ENCODE measurements around the gene CYBA. TPM values are rescaled to one million over a fixed set of nuclear protein-coding genes. Genes with fewer than 3 reads are reported as not detected.

The CYBA gene
- 363 and 525 TPM in 2 replicates for total RNA-seq

DNA sequence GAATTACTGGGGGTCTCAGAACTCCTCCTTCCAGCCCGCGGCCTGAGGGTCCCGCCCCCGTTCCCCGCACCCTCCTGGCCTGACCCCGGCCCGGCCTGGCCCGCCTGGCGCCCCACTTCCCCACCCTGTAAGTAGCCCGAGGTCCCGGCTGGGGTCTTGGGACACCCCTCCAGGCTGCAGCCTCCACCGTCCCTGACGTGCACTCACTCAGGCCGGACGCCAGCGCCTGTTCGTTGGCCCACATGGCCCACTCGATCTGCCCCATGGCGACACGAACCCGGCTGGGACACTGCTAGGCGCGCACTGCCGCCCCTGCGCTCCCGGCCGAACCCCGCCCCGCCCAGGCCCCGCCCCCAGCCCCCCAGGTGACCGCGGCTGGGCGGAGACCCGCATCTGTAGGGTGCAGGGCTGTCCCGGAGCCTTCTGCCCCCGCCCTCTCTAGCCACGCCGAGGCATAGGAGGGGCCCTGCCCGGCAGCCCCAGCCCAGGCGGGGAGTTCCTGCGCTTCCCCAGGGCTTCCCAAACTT, at the start of gene CYBA:
CYBA (minus strand) TSS at position 305 of the 527 bp plus-strand sequence; CDS start at position 265, 40 bp downstream.
- DNase-seq (ENCODE audit: extremely low read depth, low read depth, low spot score) = no peak

DNA sequence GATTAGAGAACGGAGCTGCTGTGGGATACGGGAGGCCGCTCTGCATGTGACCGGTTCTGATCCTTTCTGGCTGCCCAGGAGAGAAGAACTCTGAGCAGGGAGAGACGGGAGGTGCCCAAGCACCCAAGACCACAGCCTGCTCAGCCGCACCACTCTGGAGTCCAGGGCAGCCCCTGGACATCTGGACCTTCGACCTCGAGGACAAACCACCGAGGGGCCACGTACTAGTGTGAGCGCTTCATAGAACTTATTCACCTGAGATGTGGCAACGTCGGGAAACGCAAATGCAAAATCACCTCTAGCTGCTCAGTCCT, 49.4 kb upstream of the CYBA start:
- DNase-seq (ENCODE audit: extremely low read depth, low read depth, low spot score) = no peak

DNA sequence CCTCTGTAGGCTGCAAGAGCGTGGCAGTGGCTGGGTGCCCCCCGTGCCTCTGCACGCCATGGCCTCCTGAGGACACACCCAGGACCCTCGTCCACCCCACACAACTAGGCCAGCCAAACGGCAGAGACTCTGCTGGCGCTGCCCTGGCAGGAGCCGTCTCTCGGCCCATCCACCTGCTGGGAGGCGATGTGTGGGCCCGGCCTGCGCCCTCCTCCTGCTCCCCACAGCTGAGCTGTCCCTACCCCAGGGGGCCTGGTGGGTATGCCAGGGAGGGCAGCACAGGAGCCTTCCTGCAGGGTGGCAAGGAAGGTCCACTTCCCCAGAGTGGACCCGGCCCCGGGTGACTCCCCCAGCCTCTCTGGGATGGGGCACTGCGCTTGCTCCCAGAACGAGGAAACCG, 48.3 kb upstream of the CYBA start:
- DNase-seq (ENCODE audit: extremely low read depth, low read depth, low spot score) = no peak

DNA sequence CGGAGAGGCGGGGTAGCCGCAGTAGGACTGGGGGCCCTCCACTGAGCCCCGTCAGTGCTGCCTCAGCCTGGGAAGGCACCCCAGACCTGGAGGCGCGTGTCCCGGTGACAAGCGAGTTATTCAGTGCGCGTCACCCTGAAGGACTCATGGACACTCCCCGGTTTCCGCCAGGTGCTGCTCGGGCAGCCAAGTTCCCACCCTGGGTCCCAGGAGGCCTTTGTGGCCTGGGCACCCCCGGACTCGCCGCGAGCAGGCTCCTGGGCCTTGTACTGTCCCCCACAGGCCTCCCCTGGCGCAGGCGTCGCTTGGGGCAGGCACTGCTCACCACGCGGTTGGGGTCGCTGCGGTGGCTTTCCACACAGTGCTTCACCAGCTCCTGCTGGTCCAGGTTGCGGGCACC, 47.8 kb upstream of the CYBA start:
- no peak for DNase-seq (ENCODE audit: extremely low read depth, low read depth, low spot score)

DNA sequence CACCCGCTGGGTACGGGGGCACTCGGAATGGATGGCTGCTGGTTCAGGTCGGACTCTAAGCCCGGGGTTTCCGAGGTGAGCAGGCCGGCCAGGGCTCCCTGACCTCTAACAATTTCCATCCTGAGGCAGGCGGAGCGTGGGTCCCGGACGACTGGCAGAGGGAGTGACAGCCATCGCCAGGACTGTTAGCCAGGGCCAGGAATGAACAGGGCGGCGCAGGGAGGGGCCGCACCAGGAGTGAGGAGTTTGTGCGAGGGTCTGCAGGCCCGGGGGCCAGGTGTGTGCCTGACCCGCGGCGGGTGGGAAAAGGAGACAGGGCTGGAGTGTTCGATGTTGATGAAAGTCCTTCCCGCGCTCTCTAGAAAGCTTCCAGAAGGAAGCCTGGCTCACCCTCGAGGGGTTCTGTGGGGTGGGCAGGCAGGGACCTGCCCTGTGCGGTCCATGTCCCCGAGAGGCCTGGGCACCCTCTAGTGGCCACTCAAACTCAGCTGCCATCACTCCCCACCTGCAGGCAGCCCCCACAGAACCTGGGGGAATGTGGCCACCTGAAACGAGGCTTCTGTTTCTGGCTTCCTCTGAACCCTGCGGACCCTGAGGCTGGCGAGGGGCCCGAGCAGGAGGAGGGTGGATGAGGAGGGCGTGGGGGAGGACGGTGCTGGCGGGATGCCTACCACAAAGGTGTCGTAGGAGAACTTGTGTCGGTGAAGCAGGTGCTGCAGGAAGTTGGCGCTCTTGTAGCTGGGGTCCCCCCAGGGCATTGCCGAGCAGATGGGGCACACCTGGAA, 47.2 kb upstream of the CYBA start:
- DNase-seq (ENCODE audit: extremely low read depth, low read depth, low spot score) = no peak

DNA sequence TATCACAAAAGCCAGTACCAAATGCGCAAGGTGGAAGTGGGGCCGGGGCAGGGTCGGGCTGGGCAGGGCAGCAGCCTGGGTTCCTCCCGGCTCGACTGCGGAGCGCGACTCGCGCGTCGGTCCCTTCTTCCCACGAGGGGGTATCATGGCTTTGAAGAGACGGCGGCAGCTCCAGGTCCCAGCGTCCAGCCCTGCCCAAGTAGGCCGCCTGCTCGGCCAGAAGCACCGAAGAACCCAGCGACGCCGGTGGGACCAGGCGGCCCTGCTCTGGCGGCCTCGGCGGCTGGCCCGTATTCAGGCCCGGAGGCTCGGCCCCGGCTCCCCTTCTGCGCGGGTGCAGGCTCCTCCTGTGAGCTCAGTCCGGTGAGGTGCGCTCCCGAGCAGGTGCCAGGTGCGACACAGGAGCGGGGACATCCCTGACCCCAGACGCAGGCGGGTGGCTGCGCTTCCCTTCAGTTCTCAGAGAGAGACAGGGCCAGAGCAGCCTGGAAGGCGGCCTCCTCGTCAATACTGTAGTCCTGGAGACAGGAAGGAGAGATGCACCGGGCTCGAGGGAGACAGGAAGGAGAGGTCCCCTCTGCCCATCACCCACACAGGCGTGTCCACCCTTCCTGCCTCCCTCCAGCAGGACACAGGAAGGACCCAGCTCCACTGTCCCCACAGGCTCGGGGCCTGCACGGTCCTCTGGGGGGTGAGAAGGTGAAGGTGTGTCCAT, 46.4 kb upstream of the CYBA start:
- no peak for DNase-seq (ENCODE audit: extremely low read depth, low read depth, low spot score)

DNA sequence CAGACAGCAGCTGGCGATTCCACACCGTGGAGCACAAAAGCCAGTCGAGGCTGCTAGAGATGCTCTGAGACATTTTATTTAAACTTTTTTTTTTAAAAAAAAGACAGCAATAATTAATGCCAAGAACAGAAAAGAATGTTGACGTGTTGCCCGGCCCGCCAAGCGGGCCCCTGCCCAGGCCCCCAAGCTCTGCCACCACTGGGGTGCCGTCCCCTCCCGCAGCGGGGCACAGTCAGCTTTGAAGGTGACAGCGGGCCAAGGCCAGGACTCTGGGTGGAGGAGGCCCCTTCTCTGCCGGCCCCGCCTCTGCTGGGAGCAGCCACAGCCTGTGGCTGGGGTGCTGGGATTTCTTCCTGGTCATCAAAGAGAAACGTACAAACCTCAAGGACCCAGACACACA, 45.6 kb upstream of the CYBA start:
- no peak for DNase-seq (ENCODE audit: extremely low read depth, low read depth, low spot score)

DNA sequence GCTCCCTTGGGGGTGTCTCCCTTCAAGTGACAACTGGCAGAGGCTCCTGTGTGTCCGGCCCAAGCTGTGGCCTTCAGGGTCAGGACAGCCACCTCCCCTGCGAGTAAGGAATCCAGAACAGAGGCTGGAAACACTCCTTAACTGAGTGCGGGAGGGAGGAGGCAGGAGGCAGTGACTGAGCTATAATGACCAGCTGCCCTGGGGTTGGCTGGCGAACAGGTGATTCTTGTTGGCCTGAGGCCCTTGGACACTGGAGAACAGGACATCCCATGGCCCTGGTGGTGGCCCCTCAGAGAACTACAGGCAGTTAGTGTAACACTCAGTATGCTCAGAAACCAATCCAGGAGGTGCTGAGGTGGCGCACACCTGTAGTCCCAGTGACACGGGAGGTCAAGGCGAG, 44.9 kb upstream of the CYBA start:
- DNase-seq (ENCODE audit: extremely low read depth, low read depth, low spot score) = no peak

DNA sequence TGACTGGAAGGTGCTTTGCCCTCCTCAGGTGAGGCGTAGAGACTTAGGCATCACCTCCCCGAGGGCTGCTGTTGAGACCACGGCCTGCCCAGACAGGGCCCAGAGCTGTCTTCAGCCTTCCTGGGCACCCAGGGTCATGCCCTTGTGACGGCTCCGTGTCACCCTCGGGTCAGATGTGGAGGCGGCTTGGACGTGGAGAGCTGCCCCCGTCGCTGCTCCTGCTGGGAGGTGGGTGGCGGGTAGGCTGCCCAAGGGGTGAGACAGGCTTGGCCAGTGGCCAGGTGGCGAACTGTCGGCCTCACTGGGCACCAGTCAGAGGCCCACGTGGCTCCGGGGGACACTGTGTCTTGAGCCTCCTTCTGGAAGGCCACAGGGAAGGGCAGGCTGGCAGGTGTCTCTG, 44.4 kb upstream of the CYBA start:
- DNase-seq (ENCODE audit: extremely low read depth, low read depth, low spot score) = no peak

DNA sequence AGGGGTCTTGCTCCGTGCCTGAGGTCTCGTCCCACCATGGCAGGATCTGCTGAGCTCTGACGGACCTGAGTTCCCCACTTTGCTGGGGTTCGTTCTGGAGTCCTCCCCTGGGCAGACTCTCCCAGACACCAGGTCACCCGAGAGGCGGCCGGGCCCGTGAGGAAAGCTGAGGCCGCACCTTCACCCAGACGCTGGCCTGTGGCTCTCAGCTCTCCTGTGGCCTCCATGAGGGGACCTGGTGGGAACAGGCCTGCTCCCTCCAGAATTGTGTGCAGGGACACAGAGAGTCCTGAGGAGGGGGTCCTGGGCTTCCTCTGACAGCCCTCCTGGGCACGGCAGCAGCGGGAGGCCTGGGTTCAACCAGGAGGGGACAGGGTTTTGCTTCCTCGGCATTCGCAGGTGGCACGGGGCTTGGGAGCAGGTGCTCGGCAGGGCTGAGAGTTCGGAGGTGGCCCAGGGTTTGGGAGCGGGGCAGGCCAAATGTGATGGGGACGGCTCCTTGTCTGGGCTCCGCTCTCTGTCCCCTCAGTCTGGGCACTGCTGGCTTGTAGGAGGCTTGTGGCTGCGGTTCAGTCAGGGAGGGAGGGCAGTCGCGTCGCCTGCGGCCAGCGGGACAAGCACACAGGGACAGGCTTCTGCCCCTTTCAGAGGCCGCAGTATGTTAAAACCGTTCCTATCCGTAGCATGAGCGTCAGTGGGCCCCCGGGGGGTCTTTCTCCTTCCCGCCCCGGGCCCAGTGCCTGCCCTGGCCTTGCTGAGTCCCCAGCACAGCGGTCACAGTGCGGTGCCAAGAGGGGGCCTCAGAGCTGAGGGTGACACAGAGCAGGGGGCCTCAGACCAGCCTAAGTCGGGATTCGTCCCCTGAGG, 43.6 kb upstream of the CYBA start:
- no peak for DNase-seq (ENCODE audit: extremely low read depth, low read depth, low spot score)

DNA sequence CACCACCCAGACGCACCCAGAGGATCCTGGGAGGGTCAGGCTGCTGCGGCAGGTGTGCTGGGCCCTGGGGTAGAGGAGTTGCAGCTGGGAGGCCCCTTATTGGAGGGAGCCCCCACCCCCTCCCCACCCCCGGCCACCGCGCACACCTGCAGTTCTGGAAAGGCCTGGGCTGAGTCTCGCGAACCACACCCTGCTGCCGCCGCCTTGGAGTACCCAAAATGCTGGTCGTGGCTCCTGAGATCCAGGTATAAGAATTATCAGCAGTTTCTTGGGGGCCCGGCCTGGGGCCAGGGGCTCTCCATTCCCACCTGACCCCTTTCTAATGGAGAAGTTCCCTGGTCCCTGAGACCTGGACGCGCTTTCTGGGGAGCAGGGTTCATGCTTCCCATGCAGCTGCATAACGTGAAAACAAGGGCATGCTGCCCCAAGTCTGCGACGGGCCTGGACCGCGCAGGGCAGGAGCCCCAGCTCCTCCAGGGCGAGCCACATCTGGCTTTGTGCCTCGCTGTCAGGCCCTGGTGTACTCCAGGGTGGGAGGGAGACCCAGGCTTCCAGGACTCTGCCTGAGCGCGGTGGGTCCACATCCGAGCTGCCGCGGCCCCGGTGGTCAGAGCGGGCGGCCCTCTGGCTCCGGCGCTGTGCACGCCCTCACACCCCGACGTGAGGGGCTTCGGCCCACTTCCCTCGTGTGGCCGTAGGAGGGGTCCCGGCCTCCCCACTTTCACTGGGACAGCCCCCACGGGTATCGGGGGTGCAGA, 42.7 kb upstream of the CYBA start:
- no peak for DNase-seq (ENCODE audit: extremely low read depth, low read depth, low spot score)

DNA sequence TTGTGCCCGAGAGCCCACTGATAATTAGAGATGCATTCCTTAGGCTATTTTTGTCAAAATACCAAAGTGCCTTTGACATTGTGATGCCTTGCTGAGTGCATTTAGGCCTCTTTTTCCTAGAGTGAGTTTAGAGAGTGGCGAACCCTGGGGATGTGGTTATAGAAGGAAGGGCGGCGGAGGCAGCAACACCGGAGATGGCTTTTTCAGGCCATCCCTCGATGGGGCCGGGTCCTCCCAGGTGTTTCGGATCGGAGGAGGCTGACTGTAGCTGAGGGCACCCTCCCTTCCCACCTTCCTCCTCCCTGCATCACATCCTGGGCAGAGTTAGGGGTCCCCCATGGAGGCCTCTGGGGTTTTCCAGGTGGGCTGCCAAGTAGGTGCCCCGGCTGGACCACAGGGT, 42.0 kb upstream of the CYBA start:
- no peak for DNase-seq (ENCODE audit: extremely low read depth, low read depth, low spot score)

DNA sequence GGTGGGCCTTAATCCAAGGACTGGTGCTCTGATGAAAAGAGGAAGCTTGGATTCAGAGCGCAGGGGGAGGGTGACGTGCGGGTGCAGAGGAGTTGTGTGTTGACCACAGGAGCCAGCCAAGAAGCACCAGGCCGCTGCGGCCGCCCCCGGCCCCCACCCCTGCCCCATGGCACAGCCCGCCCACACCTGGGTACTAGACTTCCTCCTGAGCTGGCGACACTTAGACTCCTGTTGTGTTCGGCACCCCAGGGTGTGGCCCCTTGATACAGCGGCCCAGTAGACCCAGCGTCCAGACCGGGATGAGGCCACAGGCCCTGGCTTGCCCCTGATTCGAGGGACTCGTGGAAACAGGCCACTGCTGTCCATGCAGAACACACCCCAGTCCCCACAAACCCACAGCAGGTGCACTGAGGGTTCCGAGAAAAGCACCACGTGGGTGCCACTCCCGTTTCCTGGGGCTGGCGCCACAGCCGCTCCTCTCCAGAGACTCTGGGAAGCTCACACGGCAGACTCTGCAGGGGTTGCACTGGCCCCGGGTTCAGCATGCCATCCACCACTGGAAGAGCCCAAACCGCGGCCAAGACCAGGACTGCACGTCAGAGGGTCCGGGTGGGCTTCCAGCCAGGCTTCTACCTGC, 41.2 kb upstream of the CYBA start:
- no peak for DNase-seq (ENCODE audit: extremely low read depth, low read depth, low spot score)

DNA sequence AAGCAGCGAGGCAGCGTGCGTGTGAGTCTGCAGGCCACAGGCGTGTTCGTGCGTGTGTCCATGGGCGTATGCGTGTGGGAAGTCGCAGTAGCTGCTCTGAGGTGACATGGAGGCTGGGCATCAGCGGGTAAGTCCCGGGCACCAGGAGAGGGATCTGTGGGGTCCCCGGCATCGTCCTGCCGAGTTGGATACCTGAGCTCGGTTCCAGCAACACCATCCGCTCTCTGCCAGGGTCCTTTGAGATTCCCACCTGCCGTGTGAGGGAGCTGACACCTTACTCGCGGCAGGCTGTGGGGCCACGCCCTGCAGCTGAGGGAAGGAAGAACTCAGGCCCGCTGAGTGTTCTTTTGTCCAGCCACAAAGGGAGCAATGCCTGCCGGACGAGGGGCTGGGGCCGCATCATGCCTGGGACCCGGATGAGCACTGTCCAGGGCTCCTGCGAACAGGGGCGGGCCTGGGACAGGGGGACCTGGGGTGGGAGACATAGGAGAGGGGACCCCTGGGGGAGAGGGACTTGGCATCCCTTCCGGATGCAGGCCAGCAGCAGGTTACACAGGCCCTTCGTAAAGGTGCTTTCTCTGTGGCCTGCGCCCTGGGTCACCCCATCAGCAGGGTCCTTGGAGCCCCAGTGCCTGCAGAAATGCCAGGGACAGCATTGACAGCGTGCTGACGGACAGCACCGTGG, 40.4 kb upstream of the CYBA start:
- DNase-seq (ENCODE audit: extremely low read depth, low read depth, low spot score) = no peak

DNA sequence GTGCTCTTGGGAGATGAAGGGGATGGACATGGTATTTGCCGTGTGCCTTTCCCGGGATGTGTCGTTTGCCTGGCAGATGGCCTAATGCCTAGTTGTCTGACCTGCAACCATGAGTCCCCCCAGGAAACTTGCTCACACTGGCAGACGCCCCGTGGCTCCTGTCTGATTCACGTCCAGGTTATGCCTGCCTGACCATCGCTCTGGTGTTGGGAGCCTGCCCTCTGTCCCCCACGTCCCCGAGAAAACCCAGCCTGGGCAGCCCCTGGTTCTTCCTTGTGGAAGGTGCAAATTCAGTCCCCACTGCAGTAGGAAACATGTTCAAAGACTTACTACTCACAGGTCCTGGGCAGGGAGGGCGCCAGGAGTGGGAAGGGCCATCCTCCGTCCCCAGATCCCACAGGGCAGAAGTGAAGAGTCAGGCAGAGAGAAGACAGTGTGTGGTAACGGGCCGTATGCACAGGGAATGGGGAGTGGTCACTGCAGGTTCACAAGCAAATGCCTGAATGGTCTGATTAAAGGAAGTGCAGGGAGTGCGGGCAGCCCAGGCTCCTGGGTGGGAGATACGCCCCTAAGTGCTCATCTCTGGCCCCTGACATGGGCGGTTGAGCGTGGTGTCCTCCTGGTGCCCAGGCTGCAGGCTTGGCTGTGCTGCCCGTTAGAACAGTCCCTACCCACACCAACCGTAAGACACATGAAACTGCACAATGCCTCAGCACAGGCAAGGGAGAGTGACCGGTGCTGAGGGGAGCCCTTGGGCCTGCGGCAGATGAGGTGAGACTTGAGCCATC, 39.7 kb upstream of the CYBA start:
- no peak for DNase-seq (ENCODE audit: extremely low read depth, low read depth, low spot score)

DNA sequence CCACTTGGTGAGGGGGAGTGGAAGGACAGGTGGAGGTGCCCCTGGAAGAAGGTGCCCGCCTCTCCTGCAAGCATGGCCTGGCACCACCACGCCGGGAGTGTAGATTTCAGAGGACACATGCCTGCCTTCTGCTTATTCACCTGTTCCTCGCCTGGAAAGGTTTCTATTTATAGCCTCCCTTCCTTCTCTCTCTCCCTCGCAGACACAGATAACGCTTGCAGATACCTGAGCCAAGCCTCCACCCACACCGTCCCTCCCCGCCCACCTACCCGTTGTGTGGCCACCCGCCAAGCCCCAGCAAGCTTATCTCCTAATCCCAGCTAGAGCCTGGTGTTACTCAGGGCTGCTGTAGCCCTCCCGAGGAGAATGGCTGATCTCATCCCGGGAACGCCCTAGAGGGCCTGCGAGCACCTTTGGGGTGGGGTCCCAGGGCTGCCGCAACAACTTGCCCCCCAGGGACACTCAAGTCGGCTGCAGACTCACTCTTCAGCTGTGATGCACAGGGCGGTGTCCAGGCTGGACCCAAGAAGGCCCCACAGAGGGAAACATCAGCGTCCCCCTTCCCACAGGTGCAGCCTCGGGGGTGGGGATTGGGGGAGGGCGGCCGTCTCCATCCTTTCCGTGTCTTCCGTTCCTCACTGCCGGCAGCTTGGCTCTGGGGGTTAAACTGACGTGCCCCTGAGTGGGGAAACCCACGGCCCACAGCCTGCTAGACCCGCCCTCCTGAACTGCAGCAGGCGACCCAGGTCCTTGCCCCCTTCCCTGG, 37.3 kb upstream of the CYBA start:
- no peak for DNase-seq (ENCODE audit: extremely low read depth, low read depth, low spot score)

DNA sequence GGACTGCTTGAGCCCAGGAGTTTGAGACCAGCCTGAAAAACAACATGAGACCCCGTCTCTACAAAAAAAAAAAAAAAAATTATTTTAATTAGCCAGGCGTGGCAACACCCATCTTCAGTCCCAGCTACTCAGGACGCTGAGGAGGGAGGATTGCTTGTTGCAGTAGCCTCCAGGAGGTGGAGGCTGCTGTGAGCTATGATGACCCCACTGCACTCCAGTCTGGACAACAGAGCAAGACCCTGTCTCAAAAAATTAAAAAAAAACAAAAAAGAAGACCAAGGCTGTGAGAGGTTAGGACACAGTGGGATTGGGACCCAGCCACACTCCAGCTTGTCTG, 36.8 kb upstream of the CYBA start:
- DNase-seq (ENCODE audit: extremely low read depth, low read depth, low spot score) = no peak

DNA sequence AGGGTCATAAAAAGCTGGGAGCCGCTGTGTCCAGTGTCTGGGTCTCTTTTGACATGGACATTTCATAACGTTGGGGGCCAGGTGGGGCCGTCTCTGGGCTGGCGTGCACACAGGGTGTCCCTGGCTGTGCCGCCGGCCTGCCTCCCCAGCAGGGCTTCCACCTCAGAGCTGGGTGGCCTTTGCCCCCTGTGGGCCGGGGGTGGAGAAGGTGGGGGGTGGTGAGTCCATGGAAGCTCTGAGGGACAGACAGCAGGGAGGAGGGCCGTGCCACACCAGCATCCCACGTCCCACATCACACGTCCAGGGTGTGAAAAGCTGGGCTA, 36.4 kb upstream of the CYBA start:
- no peak for DNase-seq (ENCODE audit: extremely low read depth, low read depth, low spot score)

Measured in glomerular endothelial cell (primary cell).